HCT116 (cell line): ENCODE data around the gene MNT.

Source experiments
- CEBPB ChIP-seq: IDR thresholded peaks from 2 replicates; pipeline ENCODE4 v1.6.1; 2012; ENCODE audit warnings: low read depth
- EGR1 ChIP-seq: IDR thresholded peaks from 2 replicates; pipeline ENCODE4 v1.6.1; 2012; ENCODE audit warnings: low read depth
- EZH2 ChIP-seq: fragments of 200-600 bp; sonication (generic); IDR thresholded peaks from 2 replicates; pipeline ENCODE4 v1.6.1; 2017; ENCODE audit warnings: antibody characterized with exemption, mixed run types
- JUND ChIP-seq: IDR thresholded peaks from 2 replicates; pipeline ENCODE4 v1.6.1; 2012
- POLR2A ChIP-seq: IDR thresholded peaks from 2 replicates; pipeline ENCODE4 v1.7.0; 2011; ENCODE audit warnings: borderline replicate concordance; ENCODE audit not compliant: insufficient read depth, insufficient read length; ENCODE audit errors: extremely low read depth
- POLR2AphosphoS5 ChIP-seq: IDR thresholded peaks from 2 replicates; pipeline ENCODE4 v1.6.1; 2011; ENCODE audit warnings: mild to moderate bottlenecking, low read depth, low read length, moderate library complexity
- RAD21 ChIP-seq: IDR thresholded peaks from 2 replicates; pipeline ENCODE4 v1.6.1; 2012; ENCODE audit warnings: low read depth, mild to moderate bottlenecking
- REST ChIP-seq: IDR thresholded peaks from 2 replicates; pipeline ENCODE4 v1.6.1; 2012; ENCODE audit warnings: low read depth
- SRF ChIP-seq: IDR thresholded peaks from 2 replicates; pipeline ENCODE4 v1.6.1; 2012; ENCODE audit warnings: low read depth
- TCF7L2 ChIP-seq: IDR thresholded peaks from 2 replicates; pipeline ENCODE4 v1.7.0; 2011; ENCODE audit warnings: borderline replicate concordance, inconsistent platforms; ENCODE audit not compliant: insufficient read depth, insufficient read length; ENCODE audit errors: extremely low read depth
- YY1 ChIP-seq: IDR thresholded peaks from 2 replicates; pipeline ENCODE4 v1.6.1; 2011; ENCODE audit warnings: low read length, low read depth, moderate library complexity, mild to moderate bottlenecking; ENCODE audit not compliant: insufficient replicate concordance; ENCODE audit errors: extremely low read depth
- ZNF274 ChIP-seq: fragments of 200-500 bp; sonication (Bioruptor generic); IDR thresholded peaks from 2 replicates; pipeline ENCODE4 v1.6.1; 2014; ENCODE audit warnings: mild to moderate bottlenecking, low read depth, low read length, inconsistent platforms
- TF ChIP-seq, protein P1 (sequence below), 3 experiments: fragments of 200-600 bp in 1 of 3; sonication (generic) in 1 of 3; IDR thresholded peaks in 2 of 3; conservative IDR thresholded peaks in 1 of 3; 2 replicates each; pipeline ENCODE4 v1.5.1; 2012 to 2017; ENCODE audit warnings: low read depth in 2 of 3, low read length in 2 of 3, antibody characterized with exemption in 1 of 3, borderline replicate concordance in 1 of 3, control low read depth in 1 of 3, mild to moderate bottlenecking in 1 of 3, mixed read lengths in 1 of 3, mixed run types in 1 of 3, moderate library complexity in 1 of 3; ENCODE audit not compliant: insufficient read depth in 1 of 3

- TF ChIP-seq, protein P1, sequence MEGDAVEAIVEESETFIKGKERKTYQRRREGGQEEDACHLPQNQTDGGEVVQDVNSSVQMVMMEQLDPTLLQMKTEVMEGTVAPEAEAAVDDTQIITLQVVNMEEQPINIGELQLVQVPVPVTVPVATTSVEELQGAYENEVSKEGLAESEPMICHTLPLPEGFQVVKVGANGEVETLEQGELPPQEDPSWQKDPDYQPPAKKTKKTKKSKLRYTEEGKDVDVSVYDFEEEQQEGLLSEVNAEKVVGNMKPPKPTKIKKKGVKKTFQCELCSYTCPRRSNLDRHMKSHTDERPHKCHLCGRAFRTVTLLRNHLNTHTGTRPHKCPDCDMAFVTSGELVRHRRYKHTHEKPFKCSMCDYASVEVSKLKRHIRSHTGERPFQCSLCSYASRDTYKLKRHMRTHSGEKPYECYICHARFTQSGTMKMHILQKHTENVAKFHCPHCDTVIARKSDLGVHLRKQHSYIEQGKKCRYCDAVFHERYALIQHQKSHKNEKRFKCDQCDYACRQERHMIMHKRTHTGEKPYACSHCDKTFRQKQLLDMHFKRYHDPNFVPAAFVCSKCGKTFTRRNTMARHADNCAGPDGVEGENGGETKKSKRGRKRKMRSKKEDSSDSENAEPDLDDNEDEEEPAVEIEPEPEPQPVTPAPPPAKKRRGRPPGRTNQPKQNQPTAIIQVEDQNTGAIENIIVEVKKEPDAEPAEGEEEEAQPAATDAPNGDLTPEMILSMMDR (IDR thresholded peaks at IDR 0.05 in 2 of 3, conservative IDR thresholded peaks at IDR 0.05 in 1 of 3; ENCODE audit: borderline replicate concordance in 1 of 3, insufficient read depth in 1 of 3, low read depth in 2 of 3, low read length in 2 of 3): no peak
- TF ChIP-seq POLR2A (no peak), YY1 (no peak), ZNF274 (no peak), EZH2 (no peak), CEBPB (no peak), POLR2AphosphoS5 (0 out of 2 replicates have a peak, but pooled peaks have one; percentile 14), RAD21 (no peak), SRF (no peak), EGR1 (no peak), REST (no peak), JUND (no peak), TCF7L2 (no peak)
Measured at GRCh38 chr17:2379489-2380225, 21.2 kb downstream of the MNT start.
